Measurements from ENCODE around the gene C2orf69.

C2orf69 gene

GRCh38 chr2:199883474-199884212, 27.4 kb upstream of the C2orf69 start:
- Histone ChIP-seq H3K9me3 (ENCODE audit: control insufficient read depth in 2 of 2, low read length in 2 of 2) (no peaks in the 10 kb centered on the region), H3K4me1 (ENCODE audit: control insufficient read depth in 2 of 2, insufficient read depth in 2 of 2, low read length in 2 of 2) (peaks cover 0 to 4% of the 10 kb centered on the region in 2 donors), H3K36me3 (ENCODE audit: control insufficient read depth in 2 of 2, insufficient read depth in 2 of 2, low read length in 2 of 2) (no peaks in the 10 kb centered on the region), H3K9ac (ENCODE audit: low read depth in 1 of 2, low read length in 2 of 2) (no peak overlapping the region), H3K27me3 (ENCODE audit: control insufficient read depth in 2 of 2, insufficient read depth in 2 of 2, low read length in 2 of 2) (no peaks in the 10 kb centered on the region), H3K27ac (ENCODE audit: low read depth in 2 of 2, low read length in 2 of 2) (no peak overlapping the region), H3K4me3 (ENCODE audit: low read length in 2 of 2) (no peak overlapping the region)

GRCh38 chr2:199895406-199895805, 15.7 kb upstream of the C2orf69 start:
- Histone ChIP-seq H3K9me3 (ENCODE audit: control insufficient read depth in 2 of 2, low read length in 2 of 2) (no peaks in the 10 kb centered on the region), H3K4me3 (ENCODE audit: low read length in 2 of 2) (no peak overlapping the region), H3K27me3 (ENCODE audit: control insufficient read depth in 2 of 2, insufficient read depth in 2 of 2, low read length in 2 of 2) (no peaks in the 10 kb centered on the region), H3K36me3 (ENCODE audit: control insufficient read depth in 2 of 2, insufficient read depth in 2 of 2, low read length in 2 of 2) (no peaks in the 10 kb centered on the region), H3K27ac (ENCODE audit: low read depth in 2 of 2, low read length in 2 of 2) (no peak overlapping the region), H3K9ac (ENCODE audit: low read depth in 1 of 2, low read length in 2 of 2) (no peak overlapping the region), H3K4me1 (ENCODE audit: control insufficient read depth in 2 of 2, insufficient read depth in 2 of 2, low read length in 2 of 2) (no peaks in the 10 kb centered on the region)

- no peak overlapping the region for H3K4me3 ChIP-seq (ENCODE audit: low read length in 2 of 2)
- H3K9me3 ChIP-seq (ENCODE audit: control insufficient read depth in 2 of 2, low read length in 2 of 2), result no peaks in the 10 kb centered on the region
- H3K36me3 ChIP-seq (ENCODE audit: control insufficient read depth in 2 of 2, insufficient read depth in 2 of 2, low read length in 2 of 2), result no peaks in the 10 kb centered on the region
- H3K27ac ChIP-seq (ENCODE audit: low read depth in 2 of 2, low read length in 2 of 2), result no peak overlapping the region
- no peaks in the 10 kb centered on the region for H3K27me3 ChIP-seq (ENCODE audit: control insufficient read depth in 2 of 2, insufficient read depth in 2 of 2, low read length in 2 of 2)
- no peak overlapping the region for H3K9ac ChIP-seq (ENCODE audit: low read depth in 1 of 2, low read length in 2 of 2)
- H3K4me1 ChIP-seq (ENCODE audit: control insufficient read depth in 2 of 2, insufficient read depth in 2 of 2, low read length in 2 of 2), result no peaks in the 10 kb centered on the region
Observed at GRCh38 chr2:199896617-199897016, 14.5 kb upstream of the C2orf69 start.

- no peaks in the 10 kb centered on the region for H3K27me3 ChIP-seq (ENCODE audit: control insufficient read depth in 2 of 2, insufficient read depth in 2 of 2, low read length in 2 of 2)
- no peaks in the 10 kb centered on the region for H3K4me1 ChIP-seq (ENCODE audit: control insufficient read depth in 2 of 2, insufficient read depth in 2 of 2, low read length in 2 of 2)
- H3K36me3 ChIP-seq (ENCODE audit: control insufficient read depth in 2 of 2, insufficient read depth in 2 of 2, low read length in 2 of 2), result no peaks in the 10 kb centered on the region
- H3K4me3 ChIP-seq (ENCODE audit: low read length in 2 of 2), result no peak overlapping the region
- H3K27ac ChIP-seq (ENCODE audit: low read depth in 2 of 2, low read length in 2 of 2), result no peak overlapping the region
- H3K9ac ChIP-seq (ENCODE audit: low read depth in 1 of 2, low read length in 2 of 2), result no peak overlapping the region
- no peaks in the 10 kb centered on the region for H3K9me3 ChIP-seq (ENCODE audit: control insufficient read depth in 2 of 2, low read length in 2 of 2)
Observed at GRCh38 chr2:199901942-199902341, 9.2 kb upstream of the C2orf69 start.

- H3K27ac ChIP-seq (ENCODE audit: low read depth in 2 of 2, low read length in 2 of 2), result no peak overlapping the region
- H3K27me3 ChIP-seq (ENCODE audit: control insufficient read depth in 2 of 2, insufficient read depth in 2 of 2, low read length in 2 of 2), result no peaks in the 10 kb centered on the region
- no peaks in the 10 kb centered on the region for H3K9me3 ChIP-seq (ENCODE audit: control insufficient read depth in 2 of 2, low read length in 2 of 2)
- no peak overlapping the region for H3K9ac ChIP-seq (ENCODE audit: low read depth in 1 of 2, low read length in 2 of 2)
- no peak overlapping the region for H3K4me3 ChIP-seq (ENCODE audit: low read length in 2 of 2)
- no peaks in the 10 kb centered on the region for H3K4me1 ChIP-seq (ENCODE audit: control insufficient read depth in 2 of 2, insufficient read depth in 2 of 2, low read length in 2 of 2)
- no peaks in the 10 kb centered on the region for H3K36me3 ChIP-seq (ENCODE audit: control insufficient read depth in 2 of 2, insufficient read depth in 2 of 2, low read length in 2 of 2)
Observed at GRCh38 chr2:199902486-199903110, 8.5 kb upstream of the C2orf69 start.

GRCh38 chr2:199903111-199903510, 8.0 kb upstream of the C2orf69 start:
- H3K27ac ChIP-seq (ENCODE audit: low read depth in 2 of 2, low read length in 2 of 2), result no peak overlapping the region
- H3K27me3 ChIP-seq (ENCODE audit: control insufficient read depth in 2 of 2, insufficient read depth in 2 of 2, low read length in 2 of 2), result no peaks in the 10 kb centered on the region
- no peak overlapping the region for H3K4me3 ChIP-seq (ENCODE audit: low read length in 2 of 2)
- H3K4me1 ChIP-seq (ENCODE audit: control insufficient read depth in 2 of 2, insufficient read depth in 2 of 2, low read length in 2 of 2), result no peaks in the 10 kb centered on the region
- no peak overlapping the region for H3K9ac ChIP-seq (ENCODE audit: low read depth in 1 of 2, low read length in 2 of 2)
- H3K9me3 ChIP-seq (ENCODE audit: control insufficient read depth in 2 of 2, low read length in 2 of 2), result no peaks in the 10 kb centered on the region
- H3K36me3 ChIP-seq (ENCODE audit: control insufficient read depth in 2 of 2, insufficient read depth in 2 of 2, low read length in 2 of 2), result no peaks in the 10 kb centered on the region

- Histone ChIP-seq H3K27me3 (ENCODE audit: control insufficient read depth in 2 of 2, insufficient read depth in 2 of 2, low read length in 2 of 2) (no peaks in the 10 kb centered on the region), H3K9me3 (ENCODE audit: control insufficient read depth in 2 of 2, low read length in 2 of 2) (no peaks in the 10 kb centered on the region), H3K4me3 (ENCODE audit: low read length in 2 of 2) (no peak overlapping the region), H3K9ac (ENCODE audit: low read depth in 1 of 2, low read length in 2 of 2) (no peak overlapping the region), H3K36me3 (ENCODE audit: control insufficient read depth in 2 of 2, insufficient read depth in 2 of 2, low read length in 2 of 2) (no peaks in the 10 kb centered on the region), H3K27ac (ENCODE audit: low read depth in 2 of 2, low read length in 2 of 2) (no peak overlapping the region), H3K4me1 (ENCODE audit: control insufficient read depth in 2 of 2, insufficient read depth in 2 of 2, low read length in 2 of 2) (peaks cover 2 to 6% of the 10 kb centered on the region in 2 donors)
Observed at GRCh38 chr2:199907008-199907714, 3.9 kb upstream of the C2orf69 start.

- H3K36me3 ChIP-seq (ENCODE audit: control insufficient read depth in 2 of 2, insufficient read depth in 2 of 2, low read length in 2 of 2), result no peaks in the 10 kb centered on the region
- peaks cover 6 to 10% of the 10 kb centered on the region in 2 donors for H3K4me1 ChIP-seq (ENCODE audit: control insufficient read depth in 2 of 2, insufficient read depth in 2 of 2, low read length in 2 of 2)
- no peaks in the 10 kb centered on the region for H3K9me3 ChIP-seq (ENCODE audit: control insufficient read depth in 2 of 2, low read length in 2 of 2)
- H3K9ac ChIP-seq (ENCODE audit: low read depth in 1 of 2, low read length in 2 of 2), result peak overlapping the region in 1 of 2 donors; percentile 31
- H3K27me3 ChIP-seq (ENCODE audit: control insufficient read depth in 2 of 2, insufficient read depth in 2 of 2, low read length in 2 of 2), result no peaks in the 10 kb centered on the region
- H3K4me3 ChIP-seq (ENCODE audit: low read length in 2 of 2), result peak overlapping the region; percentile 81 to 95
- no peak overlapping the region for H3K27ac ChIP-seq (ENCODE audit: low read depth in 2 of 2, low read length in 2 of 2)
Observed at GRCh38 chr2:199910338-199911051, 598 bp upstream of the C2orf69 start.

- Histone ChIP-seq H3K4me3 (ENCODE audit: low read length in 2 of 2) (peak overlapping the region; percentile 81 to 95), H3K27me3 (ENCODE audit: control insufficient read depth in 2 of 2, insufficient read depth in 2 of 2, low read length in 2 of 2) (no peaks in the 10 kb centered on the region), H3K4me1 (ENCODE audit: control insufficient read depth in 2 of 2, insufficient read depth in 2 of 2, low read length in 2 of 2) (peaks cover 6 to 10% of the 10 kb centered on the region in 2 donors), H3K27ac (ENCODE audit: low read depth in 2 of 2, low read length in 2 of 2) (peak overlapping the region; percentile 97 to 98), H3K9ac (ENCODE audit: low read depth in 1 of 2, low read length in 2 of 2) (peak overlapping the region; percentile 94 to 95), H3K9me3 (ENCODE audit: control insufficient read depth in 2 of 2, low read length in 2 of 2) (no peaks in the 10 kb centered on the region), H3K36me3 (ENCODE audit: control insufficient read depth in 2 of 2, insufficient read depth in 2 of 2, low read length in 2 of 2) (no peaks in the 10 kb centered on the region)
Observed at GRCh38 chr2:199911877-199912161, 726 bp downstream of the C2orf69 start.
